GM12801 (cell line): ENCODE data around the gene CLHC1.

Experiments used
- TF ChIP-seq, protein P1 (sequence below): IDR thresholded peaks from one replicate; pipeline ENCODE4 v1.5.1; 2011; ENCODE audit warnings: control low read depth; ENCODE audit not compliant: insufficient read length; ENCODE audit errors: extremely low read depth

The CLHC1 gene

DNA sequence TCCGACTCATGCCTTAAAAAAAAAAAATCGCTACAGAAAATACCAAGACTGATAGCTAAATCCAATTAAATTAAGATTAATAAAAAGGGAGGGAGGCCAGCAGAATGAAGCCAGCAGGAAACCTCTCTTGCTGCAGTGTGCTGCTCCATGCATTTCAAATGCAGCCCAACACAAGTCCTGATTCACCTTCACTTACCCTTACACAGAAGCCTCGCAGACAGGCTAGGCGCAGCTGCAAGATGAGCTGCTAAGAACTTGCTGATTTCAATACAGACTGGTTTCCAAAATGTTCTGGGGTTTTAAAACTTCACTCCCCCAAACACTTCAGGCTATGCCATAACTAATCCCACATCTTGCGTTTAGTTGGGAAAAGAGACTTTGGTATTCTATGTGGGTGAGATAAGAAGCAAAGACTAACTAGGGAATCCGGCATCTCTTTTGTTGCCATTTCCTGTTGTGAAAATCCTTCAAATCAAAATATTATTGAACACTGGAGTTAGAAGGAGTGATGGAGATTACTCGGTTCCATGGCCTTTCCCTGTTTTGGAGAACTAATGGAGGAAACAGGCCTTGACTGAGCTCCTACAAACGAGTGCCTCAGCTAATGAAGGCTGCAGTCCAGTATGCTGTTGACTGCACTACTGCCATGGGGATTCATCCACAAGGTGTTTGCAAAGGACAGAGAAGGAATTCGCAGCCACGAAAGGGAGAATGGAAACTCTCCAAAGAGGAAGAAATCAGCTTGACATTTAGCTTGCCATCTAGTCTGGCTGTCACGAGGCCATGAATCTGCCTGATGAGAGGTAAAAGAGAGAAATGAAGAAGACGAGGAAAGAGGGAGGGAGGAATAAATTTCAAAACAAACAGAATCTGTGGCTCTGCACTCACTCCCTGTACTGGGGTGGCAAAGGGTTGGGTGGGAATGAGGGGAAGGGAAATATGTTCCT lies 67.3 kb downstream of the CLHC1 start:
- TF ChIP-seq, protein P1, sequence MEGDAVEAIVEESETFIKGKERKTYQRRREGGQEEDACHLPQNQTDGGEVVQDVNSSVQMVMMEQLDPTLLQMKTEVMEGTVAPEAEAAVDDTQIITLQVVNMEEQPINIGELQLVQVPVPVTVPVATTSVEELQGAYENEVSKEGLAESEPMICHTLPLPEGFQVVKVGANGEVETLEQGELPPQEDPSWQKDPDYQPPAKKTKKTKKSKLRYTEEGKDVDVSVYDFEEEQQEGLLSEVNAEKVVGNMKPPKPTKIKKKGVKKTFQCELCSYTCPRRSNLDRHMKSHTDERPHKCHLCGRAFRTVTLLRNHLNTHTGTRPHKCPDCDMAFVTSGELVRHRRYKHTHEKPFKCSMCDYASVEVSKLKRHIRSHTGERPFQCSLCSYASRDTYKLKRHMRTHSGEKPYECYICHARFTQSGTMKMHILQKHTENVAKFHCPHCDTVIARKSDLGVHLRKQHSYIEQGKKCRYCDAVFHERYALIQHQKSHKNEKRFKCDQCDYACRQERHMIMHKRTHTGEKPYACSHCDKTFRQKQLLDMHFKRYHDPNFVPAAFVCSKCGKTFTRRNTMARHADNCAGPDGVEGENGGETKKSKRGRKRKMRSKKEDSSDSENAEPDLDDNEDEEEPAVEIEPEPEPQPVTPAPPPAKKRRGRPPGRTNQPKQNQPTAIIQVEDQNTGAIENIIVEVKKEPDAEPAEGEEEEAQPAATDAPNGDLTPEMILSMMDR: no peak

DNA sequence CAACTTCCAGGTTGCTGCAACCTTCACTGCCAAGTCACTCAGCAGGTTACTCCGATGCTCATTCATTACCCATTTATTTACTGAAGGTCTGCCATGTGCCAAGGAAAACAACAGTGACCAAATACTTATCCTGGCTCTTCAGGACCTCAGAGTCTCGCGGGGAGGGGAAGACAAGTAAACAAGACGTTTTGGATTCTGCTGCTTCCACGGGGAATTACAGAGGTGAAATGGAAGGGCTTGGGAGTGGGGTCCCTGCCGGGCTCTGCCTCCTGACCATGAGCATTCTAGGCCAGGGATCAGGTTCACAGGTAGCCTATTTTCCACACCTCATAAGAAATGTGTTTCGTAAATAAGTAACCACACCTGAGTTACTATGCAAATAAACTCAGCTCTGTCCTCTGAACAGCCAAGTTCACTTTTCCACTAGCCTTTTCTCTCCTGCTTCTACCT lies 68.1 kb downstream of the CLHC1 start:
- TF ChIP-seq, protein P1: no peak

DNA sequence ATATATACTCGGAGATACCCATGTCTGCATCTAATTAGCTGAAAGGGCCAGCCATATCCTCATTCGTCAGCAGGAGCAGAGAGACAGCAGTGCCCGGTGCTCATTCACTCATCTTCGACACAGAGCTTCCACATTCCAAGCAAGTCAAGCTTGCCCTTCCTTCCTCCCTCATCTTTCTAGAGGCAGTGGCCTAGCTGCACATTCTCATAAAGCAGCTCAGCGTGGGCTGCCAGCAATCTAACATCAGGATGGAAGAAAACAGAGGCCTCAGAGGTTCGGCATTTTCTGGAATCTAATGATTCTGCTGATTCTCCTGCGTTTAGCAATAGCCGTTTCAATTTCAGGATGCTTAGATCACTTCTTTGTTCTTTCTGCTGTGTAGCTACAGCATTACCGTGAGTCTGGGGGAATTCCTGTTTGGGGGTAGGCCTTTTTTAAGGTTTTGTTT lies 68.8 kb downstream of the CLHC1 start:
- TF ChIP-seq, protein P1: no peak

DNA sequence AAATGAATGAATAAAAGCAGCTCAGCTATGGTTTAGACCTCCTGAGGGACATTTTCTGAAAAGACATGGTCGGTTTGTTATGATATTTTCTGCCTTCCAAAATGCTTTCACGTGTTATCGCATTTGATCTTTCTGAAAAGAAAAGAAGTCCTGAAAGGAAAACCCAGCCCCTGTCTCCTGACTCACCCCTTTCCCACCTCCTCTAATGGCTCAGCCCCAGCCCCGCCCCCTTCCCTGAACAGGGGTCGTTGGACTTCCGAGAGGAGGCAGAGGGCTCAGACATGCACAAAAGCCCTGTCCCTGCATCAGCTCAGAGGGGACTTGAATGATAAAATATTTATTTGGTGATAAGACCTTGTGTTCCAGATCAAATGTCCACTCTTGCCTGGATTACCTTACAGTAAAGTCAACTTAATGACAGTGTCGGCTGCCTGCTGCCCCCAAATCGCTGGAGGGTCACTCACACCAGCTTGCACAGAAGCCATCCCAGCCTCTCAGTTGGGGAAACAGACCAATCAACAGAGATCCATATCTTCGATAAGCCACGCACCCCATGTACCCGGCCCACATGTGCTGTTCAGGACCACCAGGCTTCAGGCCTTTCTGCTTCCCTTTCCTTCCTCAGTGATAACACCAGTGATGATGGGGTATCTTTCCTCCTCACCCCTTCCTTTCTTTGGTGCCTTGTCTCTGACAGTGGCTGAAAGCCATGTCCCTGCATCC lies 69.6 kb downstream of the CLHC1 start:
- TF ChIP-seq, protein P1: no peak

DNA sequence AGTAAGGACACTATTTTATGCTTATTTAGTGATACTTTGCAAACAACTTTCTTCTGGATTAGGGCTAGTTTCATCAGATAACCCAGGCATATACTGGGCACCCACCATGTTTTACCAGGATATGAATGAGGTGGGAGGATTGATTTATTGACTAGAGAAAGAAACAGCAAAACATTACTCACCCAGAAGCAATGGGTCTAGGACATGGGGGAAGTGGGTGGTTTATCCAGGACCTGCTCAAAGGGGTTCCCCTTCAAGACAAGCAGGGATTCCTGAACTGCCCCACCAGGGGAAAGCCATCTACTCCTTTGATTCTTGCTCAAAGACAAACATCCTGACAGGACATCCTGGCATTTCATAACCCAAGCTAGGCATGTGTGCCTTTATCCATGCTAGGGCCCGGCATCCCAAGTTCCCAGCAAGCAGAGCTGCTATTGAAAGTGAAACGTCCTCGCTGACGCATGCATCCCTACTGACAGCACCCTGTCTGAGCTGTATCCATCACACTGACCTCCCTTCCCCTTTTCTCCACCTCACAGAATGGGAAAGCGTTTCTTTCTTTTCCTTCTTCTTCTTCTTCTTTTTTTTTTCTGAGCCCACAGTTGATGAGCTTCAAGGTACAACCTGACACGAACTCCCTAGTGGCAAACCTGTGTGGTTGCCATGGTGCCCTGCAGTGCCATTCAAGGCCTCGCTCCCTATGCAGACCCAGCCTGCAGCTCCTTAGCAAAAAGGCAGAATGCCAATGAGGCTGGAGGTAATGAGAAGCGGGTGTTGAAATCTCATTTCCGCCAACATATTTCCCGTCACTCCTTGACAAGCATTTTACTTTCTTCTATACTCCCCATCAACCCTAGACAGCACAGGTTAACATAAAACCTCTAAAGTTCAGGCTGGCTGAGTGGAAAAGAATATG lies 70.5 kb downstream of the CLHC1 start:
- TF ChIP-seq, protein P1: no peak

DNA sequence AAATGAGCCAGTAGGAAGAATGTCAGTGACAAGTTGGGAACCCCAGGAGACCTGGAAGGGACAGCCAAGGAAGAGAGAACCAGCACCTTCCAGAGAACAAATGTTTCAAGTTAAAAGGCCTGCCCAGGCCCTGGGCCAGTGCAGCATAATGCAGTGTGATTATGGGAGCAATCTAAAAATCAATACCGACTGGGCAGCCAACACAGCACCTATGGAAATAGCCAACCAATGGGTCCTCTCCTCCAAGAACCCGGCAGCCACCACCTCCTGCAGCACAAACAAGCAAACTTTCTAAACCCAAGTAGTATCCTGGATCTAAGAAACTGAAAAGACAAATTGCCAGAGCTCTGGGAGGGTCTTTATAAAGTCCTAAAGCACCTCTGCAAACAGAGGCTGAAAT lies 71.7 kb downstream of the CLHC1 start:
- TF ChIP-seq, protein P1: no peak
